Testis (tissue), 2 donors: ENCODE measurements around the gene MYCBP.

ENCODE experiments used
- POLR2A ChIP-seq: fragments of 450-650 bp; IDR thresholded peaks from one replicate; pipeline ENCODE4 v1.6.1; 2017; ENCODE audit warnings: antibody characterized with exemption, mild to moderate bottlenecking, moderate library complexity
- TF ChIP-seq, protein P1 (sequence below), 3 experiments: fragments of 450-650 bp in 2 of 3; fragments of 200-600 bp in 1 of 3; sonication (generic) in 1 of 3; IDR thresholded peaks; one replicate each; pipeline ENCODE4 v1.5.1; 2016 to 2019; ENCODE audit warnings: antibody characterized with exemption in 3 of 3, mild to moderate bottlenecking in 2 of 3, moderate library complexity in 1 of 3

DNA sequence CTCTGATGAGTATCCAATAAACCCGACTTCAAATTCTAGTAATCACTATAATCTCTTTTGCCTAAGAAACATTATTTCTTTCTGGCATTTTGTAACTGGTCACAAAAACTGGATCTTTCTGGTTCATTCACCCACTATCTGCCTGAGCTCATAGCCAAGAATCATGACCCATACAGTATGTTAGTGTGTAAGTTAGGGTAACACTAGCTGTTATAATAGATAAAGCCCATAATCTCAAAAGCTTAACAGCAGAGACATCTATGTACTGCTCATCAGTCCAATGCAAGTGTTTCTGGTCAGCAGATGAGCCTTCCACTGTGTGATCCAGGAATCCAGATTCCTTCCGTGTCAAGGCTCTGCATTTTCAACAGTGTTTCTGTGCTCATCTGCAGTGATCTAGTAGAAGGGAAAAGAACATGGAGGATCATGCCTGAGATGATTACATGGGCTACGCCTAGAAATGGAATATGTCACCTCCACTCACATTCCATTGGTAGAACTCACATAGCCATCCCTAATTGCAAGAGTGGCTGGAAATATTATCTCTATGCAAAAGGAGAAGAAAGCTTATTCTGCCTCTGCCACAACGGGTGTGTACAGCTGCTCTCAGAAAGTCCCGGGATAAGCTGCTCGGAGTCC is 41.3 kb downstream of the MYCBP start:
- TF ChIP-seq, protein P1, sequence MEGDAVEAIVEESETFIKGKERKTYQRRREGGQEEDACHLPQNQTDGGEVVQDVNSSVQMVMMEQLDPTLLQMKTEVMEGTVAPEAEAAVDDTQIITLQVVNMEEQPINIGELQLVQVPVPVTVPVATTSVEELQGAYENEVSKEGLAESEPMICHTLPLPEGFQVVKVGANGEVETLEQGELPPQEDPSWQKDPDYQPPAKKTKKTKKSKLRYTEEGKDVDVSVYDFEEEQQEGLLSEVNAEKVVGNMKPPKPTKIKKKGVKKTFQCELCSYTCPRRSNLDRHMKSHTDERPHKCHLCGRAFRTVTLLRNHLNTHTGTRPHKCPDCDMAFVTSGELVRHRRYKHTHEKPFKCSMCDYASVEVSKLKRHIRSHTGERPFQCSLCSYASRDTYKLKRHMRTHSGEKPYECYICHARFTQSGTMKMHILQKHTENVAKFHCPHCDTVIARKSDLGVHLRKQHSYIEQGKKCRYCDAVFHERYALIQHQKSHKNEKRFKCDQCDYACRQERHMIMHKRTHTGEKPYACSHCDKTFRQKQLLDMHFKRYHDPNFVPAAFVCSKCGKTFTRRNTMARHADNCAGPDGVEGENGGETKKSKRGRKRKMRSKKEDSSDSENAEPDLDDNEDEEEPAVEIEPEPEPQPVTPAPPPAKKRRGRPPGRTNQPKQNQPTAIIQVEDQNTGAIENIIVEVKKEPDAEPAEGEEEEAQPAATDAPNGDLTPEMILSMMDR (IDR thresholded peaks at IDR 0.05) = no peak
- no peak for TF ChIP-seq POLR2A
